HG03575 (cell line): ENCODE results near the gene GAA.

Experiments
- ATAC-seq: cut with Tn5 transposase; IDR thresholded peaks from one replicate; pipeline ENCODE4 v1.9.1; 2021; ENCODE audit not compliant: unreplicated experiment, insufficient number of reproducible peaks, low FRiP score; ENCODE audit errors: extremely low read depth

The GAA gene

DNA sequence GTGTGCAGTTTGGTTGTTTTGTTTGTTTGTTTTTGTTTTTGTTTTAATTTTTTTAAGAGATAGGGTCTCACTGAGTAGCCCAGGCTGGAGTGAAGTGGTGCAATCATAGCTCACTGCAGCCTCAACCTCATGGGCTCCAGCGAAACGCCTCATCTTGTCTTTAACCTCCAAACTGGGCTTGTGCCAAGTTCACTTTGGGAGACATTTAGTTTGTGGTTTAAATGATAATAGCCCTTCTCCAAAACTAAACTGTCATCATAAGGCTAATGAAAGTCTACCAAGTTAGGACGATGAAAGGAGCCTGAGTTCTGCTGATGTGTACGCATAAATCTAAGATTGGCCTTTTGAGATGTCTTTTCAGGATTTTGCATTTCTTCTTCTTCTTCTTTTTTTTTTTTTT lies 62.0 kb downstream of the GAA start:
- no peak for ATAC-seq

DNA sequence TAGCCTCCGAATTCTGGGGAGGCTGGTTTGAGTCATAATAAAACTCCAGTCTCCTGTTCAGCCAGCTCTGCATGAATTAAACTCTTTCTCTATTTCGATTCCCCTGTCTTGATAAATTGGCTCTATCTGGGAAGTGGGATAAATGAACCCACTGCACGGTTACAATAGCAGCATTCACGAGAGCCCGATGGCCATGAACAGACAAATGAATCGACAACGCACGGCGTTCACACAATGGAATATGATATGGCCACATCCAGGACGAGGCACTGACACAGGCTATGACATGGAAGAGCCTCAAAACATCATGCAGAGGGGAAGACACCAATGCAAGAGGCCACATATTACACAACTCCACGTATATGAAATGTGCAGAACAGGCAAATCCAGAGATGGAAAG lies 62.8 kb downstream of the GAA start:
- ATAC-seq: no peak

DNA sequence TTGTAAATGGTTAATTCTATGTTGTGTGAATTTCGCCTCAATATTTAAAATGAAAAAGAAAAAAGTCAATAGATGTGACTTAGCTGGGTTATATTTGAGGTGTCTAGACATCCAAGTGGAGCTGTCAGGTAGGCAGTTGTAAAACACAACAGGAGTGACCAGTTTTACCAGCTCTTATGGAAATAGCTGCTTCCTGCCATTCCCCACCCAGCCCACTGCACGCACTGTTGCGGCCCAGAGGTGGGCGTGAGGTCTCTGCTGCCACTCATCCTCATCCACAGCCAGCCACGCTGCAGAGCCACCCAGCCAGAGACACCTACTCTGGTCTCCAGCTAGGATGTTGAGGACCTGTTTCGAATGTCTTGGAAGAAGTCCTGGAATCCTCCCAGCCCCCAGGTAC lies 65.1 kb downstream of the GAA start:
- no peak for ATAC-seq

DNA sequence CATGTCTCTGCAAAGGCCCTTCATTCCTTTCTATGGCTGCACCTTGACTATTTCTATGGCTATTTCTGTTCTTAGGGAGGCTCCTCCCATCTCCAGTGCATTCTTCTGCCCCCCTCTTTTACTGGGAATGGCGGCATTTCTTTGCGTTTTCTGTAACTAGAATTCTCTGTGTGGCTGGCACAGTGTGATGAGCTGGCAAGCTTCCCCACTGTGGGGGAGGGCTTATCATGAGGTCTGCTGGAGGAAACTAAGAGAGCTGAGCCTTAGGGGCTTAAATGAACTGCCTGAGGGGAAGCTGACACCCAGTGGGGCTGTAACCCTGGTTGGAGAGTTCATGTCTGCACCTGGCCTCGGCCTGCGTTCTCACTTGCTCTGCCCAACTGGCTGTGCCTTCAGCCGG lies 67.0 kb downstream of the GAA start:
- ATAC-seq: no peak

DNA sequence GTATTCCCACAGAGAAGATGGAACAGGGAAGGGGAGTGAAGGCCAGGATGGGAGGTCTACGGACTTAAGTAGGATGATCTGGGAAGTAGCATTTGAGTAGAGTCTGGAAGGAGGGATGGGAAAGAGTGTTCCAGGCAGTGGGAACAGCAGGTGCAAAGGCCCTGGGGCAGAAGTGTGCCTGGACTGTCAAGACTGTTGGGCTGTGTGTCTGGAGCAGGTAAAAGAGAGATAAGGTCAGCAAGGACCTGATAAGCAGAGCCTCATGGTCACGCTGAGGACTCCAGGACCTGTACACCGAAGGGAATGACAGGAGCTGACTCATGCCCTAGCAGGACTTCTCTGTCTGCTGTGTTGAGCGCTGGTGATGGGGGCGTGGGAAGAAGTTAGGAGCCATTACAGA lies 67.7 kb downstream of the GAA start:
- ATAC-seq: no peak
